ENCODE results near the gene DIAPH3. TPM values are rescaled to one million over a fixed set of nuclear protein-coding genes. Genes with fewer than 3 reads are reported as not detected.

The DIAPH3 gene
- total RNA-seq, 1 donor from 2014 or later: 2.6 TPM

DNA sequence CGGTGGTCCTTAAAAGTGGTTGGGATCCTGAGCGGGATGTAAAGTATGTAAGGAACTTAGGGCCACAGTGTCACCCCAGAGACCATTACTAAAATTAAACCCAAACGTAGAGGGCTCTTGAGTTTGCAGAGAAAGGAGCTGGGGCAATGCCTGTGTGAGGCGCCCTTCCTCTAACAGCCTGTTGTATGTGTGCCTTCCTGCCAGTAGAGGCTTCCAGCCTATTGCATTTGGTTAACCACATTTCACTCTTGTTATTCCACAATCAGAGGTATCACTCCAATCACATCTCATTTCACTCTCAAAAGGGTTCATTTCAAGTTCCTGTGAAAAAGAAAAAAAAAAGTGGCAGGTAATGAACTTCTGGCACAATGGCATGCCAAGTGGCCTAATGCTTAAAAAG, 29.4 kb downstream of the DIAPH3 start:
- TF ChIP-seq, protein P1, sequence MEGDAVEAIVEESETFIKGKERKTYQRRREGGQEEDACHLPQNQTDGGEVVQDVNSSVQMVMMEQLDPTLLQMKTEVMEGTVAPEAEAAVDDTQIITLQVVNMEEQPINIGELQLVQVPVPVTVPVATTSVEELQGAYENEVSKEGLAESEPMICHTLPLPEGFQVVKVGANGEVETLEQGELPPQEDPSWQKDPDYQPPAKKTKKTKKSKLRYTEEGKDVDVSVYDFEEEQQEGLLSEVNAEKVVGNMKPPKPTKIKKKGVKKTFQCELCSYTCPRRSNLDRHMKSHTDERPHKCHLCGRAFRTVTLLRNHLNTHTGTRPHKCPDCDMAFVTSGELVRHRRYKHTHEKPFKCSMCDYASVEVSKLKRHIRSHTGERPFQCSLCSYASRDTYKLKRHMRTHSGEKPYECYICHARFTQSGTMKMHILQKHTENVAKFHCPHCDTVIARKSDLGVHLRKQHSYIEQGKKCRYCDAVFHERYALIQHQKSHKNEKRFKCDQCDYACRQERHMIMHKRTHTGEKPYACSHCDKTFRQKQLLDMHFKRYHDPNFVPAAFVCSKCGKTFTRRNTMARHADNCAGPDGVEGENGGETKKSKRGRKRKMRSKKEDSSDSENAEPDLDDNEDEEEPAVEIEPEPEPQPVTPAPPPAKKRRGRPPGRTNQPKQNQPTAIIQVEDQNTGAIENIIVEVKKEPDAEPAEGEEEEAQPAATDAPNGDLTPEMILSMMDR (IDR thresholded peaks at IDR 0.05; ENCODE audit: partially characterized antibody, unreplicated experiment): no peak
- H3K36me3 Mint-ChIP-seq (ENCODE audit: unreplicated experiment): no peaks in the 10 kb centered on the region
- H3K9me3 Mint-ChIP-seq (ENCODE audit: unreplicated experiment): no peaks in the 10 kb centered on the region
- no peaks in the 10 kb centered on the region for H3K27me3 Mint-ChIP-seq (ENCODE audit: unreplicated experiment)
- H3K4me1 Mint-ChIP-seq (ENCODE audit: low read depth, unreplicated experiment): no peaks in the 10 kb centered on the region
- no peak for DNase-seq
- no peak overlapping the region for H3K4me3 Mint-ChIP-seq (ENCODE audit: unreplicated experiment)
- no peak overlapping the region for H3K27ac Mint-ChIP-seq (ENCODE audit: unreplicated experiment)

DNA sequence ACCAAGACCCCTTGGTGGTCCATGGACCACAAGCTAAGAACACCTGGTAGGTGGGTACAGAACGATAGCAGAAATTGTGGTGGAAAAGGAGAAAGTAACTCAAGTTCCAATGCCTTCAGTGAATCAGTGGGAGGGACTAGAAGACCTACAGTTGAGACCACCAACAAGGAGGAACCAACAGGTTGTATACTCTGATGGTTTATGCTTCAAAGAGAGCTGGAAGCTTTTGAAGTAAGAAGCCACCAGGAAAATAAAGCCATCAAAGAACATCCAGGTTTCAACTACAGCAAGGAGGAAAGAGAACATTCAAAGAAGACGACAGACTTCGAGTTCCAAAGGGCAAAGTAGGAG, 42.4 kb downstream of the DIAPH3 start:
- no peaks in the 10 kb centered on the region for H3K9me3 Mint-ChIP-seq (ENCODE audit: unreplicated experiment)
- no peak overlapping the region for H3K4me3 Mint-ChIP-seq (ENCODE audit: unreplicated experiment)
- H3K27ac Mint-ChIP-seq (ENCODE audit: unreplicated experiment): no peak overlapping the region
- H3K4me1 Mint-ChIP-seq (ENCODE audit: low read depth, unreplicated experiment): no peaks in the 10 kb centered on the region
- TF ChIP-seq, protein P1 (IDR thresholded peaks at IDR 0.05; ENCODE audit: partially characterized antibody, unreplicated experiment): no peak
- no peak for DNase-seq
- H3K36me3 Mint-ChIP-seq (ENCODE audit: unreplicated experiment): no peaks in the 10 kb centered on the region
- H3K27me3 Mint-ChIP-seq (ENCODE audit: unreplicated experiment): no peaks in the 10 kb centered on the region

GRCh38 chr13:60120617-60121336, 43.0 kb downstream of the DIAPH3 start:
- no peaks in the 10 kb centered on the region for H3K4me1 Mint-ChIP-seq (ENCODE audit: low read depth, unreplicated experiment)
- no peaks in the 10 kb centered on the region for H3K36me3 Mint-ChIP-seq (ENCODE audit: unreplicated experiment)
- no peaks in the 10 kb centered on the region for H3K27me3 Mint-ChIP-seq (ENCODE audit: unreplicated experiment)
- no peak overlapping the region for H3K4me3 Mint-ChIP-seq (ENCODE audit: unreplicated experiment)
- H3K9me3 Mint-ChIP-seq (ENCODE audit: unreplicated experiment): no peaks in the 10 kb centered on the region
- no peak overlapping the region for H3K27ac Mint-ChIP-seq (ENCODE audit: unreplicated experiment)
- no peak for DNase-seq
- TF ChIP-seq, protein P1 (IDR thresholded peaks at IDR 0.05; ENCODE audit: partially characterized antibody, unreplicated experiment): no peak

DNA sequence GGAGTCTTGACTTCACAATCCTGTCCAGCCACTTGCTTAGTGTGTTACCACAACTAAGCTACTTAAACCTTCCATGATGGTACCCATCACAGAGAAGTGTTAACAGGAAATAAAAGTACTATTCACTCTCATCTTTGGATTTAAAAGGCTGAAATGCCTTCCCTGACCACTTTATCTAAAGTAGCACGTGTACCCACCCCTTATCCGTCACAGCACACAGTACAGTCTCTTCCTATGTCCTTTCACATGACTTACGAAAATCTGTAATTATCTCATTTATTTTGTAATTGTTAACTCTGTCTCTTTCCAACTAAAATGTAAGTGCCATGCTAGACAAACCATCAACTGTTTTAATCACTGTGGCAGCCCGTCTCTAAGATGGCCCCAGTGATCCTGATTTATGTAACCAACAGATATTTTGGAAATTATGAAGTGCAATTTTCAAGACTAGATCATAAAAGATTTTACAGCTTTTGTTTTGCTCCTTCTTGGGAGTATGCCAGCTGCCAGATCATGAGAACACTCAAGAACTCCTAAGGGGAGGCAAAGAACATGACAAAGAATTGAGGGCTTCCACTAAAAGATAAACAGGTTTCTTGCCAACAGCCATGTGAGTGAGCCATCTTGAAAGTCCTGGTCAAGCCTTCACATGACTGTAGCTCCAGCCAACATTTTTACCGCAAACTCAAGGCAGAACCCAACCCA, 44.9 kb downstream of the DIAPH3 start:
- Mint-ChIP-seq H3K36me3 (ENCODE audit: unreplicated experiment) (peaks cover 9% of the 10 kb centered on the region), H3K27me3 (ENCODE audit: unreplicated experiment) (no peaks in the 10 kb centered on the region), H3K4me1 (ENCODE audit: low read depth, unreplicated experiment) (no peaks in the 10 kb centered on the region), H3K9me3 (ENCODE audit: unreplicated experiment) (no peaks in the 10 kb centered on the region), H3K4me3 (ENCODE audit: unreplicated experiment) (no peak overlapping the region), H3K27ac (ENCODE audit: unreplicated experiment) (no peak overlapping the region)
- DNase-seq: no peak
- TF ChIP-seq, protein P1 (IDR thresholded peaks at IDR 0.05; ENCODE audit: partially characterized antibody, unreplicated experiment): no peak

GRCh38 chr13:60114499-60115028, 49.2 kb downstream of the DIAPH3 start:
- no peak for DNase-seq
- Mint-ChIP-seq H3K4me3 (ENCODE audit: unreplicated experiment) (no peak overlapping the region), H3K27ac (ENCODE audit: unreplicated experiment) (no peak overlapping the region), H3K9me3 (ENCODE audit: unreplicated experiment) (no peaks in the 10 kb centered on the region), H3K4me1 (ENCODE audit: low read depth, unreplicated experiment) (no peaks in the 10 kb centered on the region), H3K36me3 (ENCODE audit: unreplicated experiment) (peaks cover 9% of the 10 kb centered on the region), H3K27me3 (ENCODE audit: unreplicated experiment) (no peaks in the 10 kb centered on the region)
- TF ChIP-seq, protein P1 (IDR thresholded peaks at IDR 0.05; ENCODE audit: partially characterized antibody, unreplicated experiment): no peak
